NCI-H2029 (cell line): ENCODE measurements around the gene IL17D.
"Not testable (repeated sequence)": the region's sequence is repeated elsewhere in the genome, so short reads cannot be mapped to it uniquely, and the experiment has no call there.

Experiments
- DNase-seq: peaks from one replicate; lab custom pipeline; 2025; lab: John Stamatoyannopoulos, UW

Gene IL17D

GRCh38 chr13:20719783-20720182, 16.3 kb downstream of the IL17D start:
- no peak for DNase-seq

GRCh38 chr13:20720499-20720898, 17.0 kb downstream of the IL17D start:
- no peak for DNase-seq

- no peak for DNase-seq
Measured at GRCh38 chr13:20721058-20721453, 17.6 kb downstream of the IL17D start.

GRCh38 chr13:20721454-20722357, 18.2 kb downstream of the IL17D start:
- no peak for DNase-seq

- DNase-seq = no peak
Measured at GRCh38 chr13:20727856-20728255, 24.4 kb downstream of the IL17D start.

GRCh38 chr13:20728579-20729311, 25.2 kb downstream of the IL17D start:
- DNase-seq = no peak

GRCh38 chr13:20729633-20730585, 26.4 kb downstream of the IL17D start:
- no peak for DNase-seq

- DNase-seq = no peak
Measured at GRCh38 chr13:20738616-20739015, 35.1 kb downstream of the IL17D start.

- no peak for DNase-seq
Measured at GRCh38 chr13:20740021-20740420, 36.5 kb downstream of the IL17D start.

- DNase-seq = not testable (repeated sequence)
Measured at GRCh38 chr13:20743830-20744404, 40.4 kb downstream of the IL17D start.

GRCh38 chr13:20749377-20749776, 45.9 kb downstream of the IL17D start:
- no peak for DNase-seq

GRCh38 chr13:20754009-20754408, 50.5 kb downstream of the IL17D start:
- no peak for DNase-seq

- DNase-seq = no peak
Measured at GRCh38 chr13:20760872-20761271, 57.4 kb downstream of the IL17D start.

GRCh38 chr13:20767309-20767943, 63.9 kb downstream of the IL17D start:
- DNase-seq = no peak

GRCh38 chr13:20769091-20769490, 65.6 kb downstream of the IL17D start:
- no peak for DNase-seq

GRCh38 chr13:20769834-20770233, 66.3 kb downstream of the IL17D start:
- DNase-seq = no peak
